Loucy (cell line): ENCODE results near the gene FRMD5.

Experiments
- EZH2phosphoT487 ChIP-seq: fragments of 200-600 bp; IDR thresholded peaks from 2 replicates; pipeline ENCODE4 v1.6.1; 2018; ENCODE audit warnings: antibody characterized with exemption, mild to moderate bottlenecking, moderate library complexity, borderline replicate concordance
- TF ChIP-seq, protein P1 (sequence below): fragments of 200-600 bp; sonication (generic); conservative IDR thresholded peaks from 2 replicates; pipeline ENCODE4 v1.5.1; 2014; ENCODE audit warnings: mild to moderate bottlenecking, antibody characterized with exemption, low read length

DNA sequence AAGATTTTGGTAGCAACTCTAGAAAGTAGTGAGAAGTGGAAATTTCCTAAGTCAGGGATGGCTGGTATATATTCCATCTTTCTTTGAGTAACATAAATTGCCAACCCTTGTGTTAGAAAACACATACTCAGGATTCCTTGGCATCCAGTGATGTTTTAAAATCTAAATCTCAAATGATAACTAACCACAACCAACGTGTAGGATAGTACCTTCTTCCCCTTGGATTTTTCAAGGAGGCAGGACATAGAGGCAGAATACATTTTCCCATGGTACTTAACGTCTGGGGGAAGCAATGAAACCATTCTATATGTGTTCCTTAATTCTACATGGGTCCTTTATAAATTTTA lies 274.8 kb downstream of the FRMD5 start:
- TF ChIP-seq, protein P1, sequence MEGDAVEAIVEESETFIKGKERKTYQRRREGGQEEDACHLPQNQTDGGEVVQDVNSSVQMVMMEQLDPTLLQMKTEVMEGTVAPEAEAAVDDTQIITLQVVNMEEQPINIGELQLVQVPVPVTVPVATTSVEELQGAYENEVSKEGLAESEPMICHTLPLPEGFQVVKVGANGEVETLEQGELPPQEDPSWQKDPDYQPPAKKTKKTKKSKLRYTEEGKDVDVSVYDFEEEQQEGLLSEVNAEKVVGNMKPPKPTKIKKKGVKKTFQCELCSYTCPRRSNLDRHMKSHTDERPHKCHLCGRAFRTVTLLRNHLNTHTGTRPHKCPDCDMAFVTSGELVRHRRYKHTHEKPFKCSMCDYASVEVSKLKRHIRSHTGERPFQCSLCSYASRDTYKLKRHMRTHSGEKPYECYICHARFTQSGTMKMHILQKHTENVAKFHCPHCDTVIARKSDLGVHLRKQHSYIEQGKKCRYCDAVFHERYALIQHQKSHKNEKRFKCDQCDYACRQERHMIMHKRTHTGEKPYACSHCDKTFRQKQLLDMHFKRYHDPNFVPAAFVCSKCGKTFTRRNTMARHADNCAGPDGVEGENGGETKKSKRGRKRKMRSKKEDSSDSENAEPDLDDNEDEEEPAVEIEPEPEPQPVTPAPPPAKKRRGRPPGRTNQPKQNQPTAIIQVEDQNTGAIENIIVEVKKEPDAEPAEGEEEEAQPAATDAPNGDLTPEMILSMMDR: no peak
- TF ChIP-seq EZH2phosphoT487: no peak
